ENCODE results near the gene HMBS.
A peak's percentile ranks its signal among the peaks of the same experiment; 100 is the strongest.

Gene HMBS

DNA sequence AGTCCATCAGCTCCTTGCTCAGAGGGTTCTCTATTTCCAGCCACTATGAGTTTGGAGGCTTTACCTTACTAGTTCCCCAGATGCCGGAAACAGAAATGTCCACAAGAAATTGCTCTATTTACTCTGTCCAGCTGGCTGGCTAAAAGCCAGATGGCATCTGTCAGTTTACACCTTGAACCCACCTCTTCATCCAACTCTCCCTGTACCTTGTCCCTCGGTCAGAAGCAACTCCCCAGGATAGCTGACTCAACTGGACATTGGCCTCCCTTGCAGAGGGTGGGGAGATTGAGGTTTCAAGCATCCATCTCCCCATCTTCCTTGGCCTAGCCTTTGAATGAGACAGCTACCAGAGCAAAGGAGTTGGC lies 24.2 kb downstream of the HMBS start:
- no peak overlapping the region for H2AFZ ChIP-seq (ENCODE audit: low read length)
- H2BK120ac ChIP-seq (ENCODE audit: low read depth, low read length) = no peak overlapping the region
- H2BK12ac ChIP-seq (ENCODE audit: low read length) = no peak overlapping the region
- no peak overlapping the region for H3K18ac ChIP-seq (ENCODE audit: low read length)
- no peak overlapping the region for H2BK15ac ChIP-seq (ENCODE audit: low read length)
- no peak overlapping the region for H3K23ac ChIP-seq (ENCODE audit: low read depth, low read length, poor library complexity)
- H3K4me3 ChIP-seq (ENCODE audit: low read length in 2 of 2) = peak overlapping the region in 1 of 2 donors; percentile 59
- H3K4ac ChIP-seq (ENCODE audit: low read length) = no peak overlapping the region
- no peak for DNase-seq (ENCODE audit: low spot score)
- no peak overlapping the region for H3K27ac ChIP-seq (replicated peaks; ENCODE audit: low read length)
- no peak overlapping the region for H3K9ac ChIP-seq (ENCODE audit: low read depth, low read length, poor library complexity)
- no peak overlapping the region for H3K4me2 ChIP-seq (ENCODE audit: insufficient read depth, low read length, poor library complexity, severe bottlenecking)
- no peaks in the 10 kb centered on the region for H3K9me3 ChIP-seq (replicated peaks in 1 of 2; ENCODE audit: control insufficient read depth in 2 of 2, insufficient read depth in 1 of 2, low read depth in 1 of 2, low read length in 2 of 2)
- no peak overlapping the region for H4K8ac ChIP-seq (ENCODE audit: low read depth, low read length)
- peaks cover 0 to 5% (median 0%) of the 10 kb centered on the region in 3 experiments for H3K27me3 ChIP-seq (ENCODE audit: control insufficient read depth in 3 of 3, insufficient read depth in 3 of 3, low read depth in 1 of 3, low read length in 3 of 3)
- H2BK5ac ChIP-seq (ENCODE audit: low read length) = no peak overlapping the region
- no peak overlapping the region for H4K91ac ChIP-seq (ENCODE audit: low read depth, low read length, poor library complexity)
- H3K4me1 ChIP-seq (ENCODE audit: control insufficient read depth in 2 of 2, insufficient read depth in 1 of 2, low read depth in 1 of 2, low read length in 2 of 2) = peaks cover 12 to 18% of the 10 kb centered on the region in 2 donors
- no peak overlapping the region for H3K14ac ChIP-seq (ENCODE audit: low read length)
- no peak overlapping the region for H2AK5ac ChIP-seq (ENCODE audit: low read depth, low read length)
- WGBS, 2 donors (ENCODE audit: extremely low coverage in 2 of 2, insufficient read length in 2 of 2, insufficient replicate concordance in 1 of 2) = no CpG with 5 or more reads among the region's 2 CpGs
- H3K36me3 ChIP-seq (replicated peaks in 1 of 2; ENCODE audit: control insufficient read depth in 2 of 2, insufficient read depth in 2 of 2, low read length in 2 of 2) = peaks cover 5 to 31% of the 10 kb centered on the region in 2 donors
- H3K79me1 ChIP-seq (ENCODE audit: low read depth, low read length) = no peaks in the 10 kb centered on the region

DNA sequence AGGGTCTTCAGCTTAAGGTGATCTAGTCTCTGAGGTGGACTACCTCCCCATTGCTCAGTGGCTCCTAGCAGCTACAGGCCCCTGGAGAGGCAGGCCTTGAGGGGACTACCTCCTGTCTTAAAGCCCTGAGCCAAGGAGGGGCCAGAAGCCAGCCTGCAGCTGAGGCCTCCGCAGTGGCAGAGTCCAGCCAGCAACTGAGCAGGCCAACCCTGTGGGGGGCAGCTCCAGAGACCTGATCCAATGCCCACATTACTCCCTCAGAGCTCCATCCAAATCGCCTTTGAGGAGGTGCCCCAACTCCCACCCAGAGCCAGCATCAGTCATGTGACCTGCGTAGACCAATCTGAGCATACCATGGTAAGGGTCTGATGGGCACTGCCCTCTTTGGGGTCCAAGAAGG lies 25.2 kb downstream of the HMBS start:
- no peak overlapping the region for H4K8ac ChIP-seq (ENCODE audit: low read depth, low read length)
- H2AFZ ChIP-seq (ENCODE audit: low read length) = no peak overlapping the region
- no peak overlapping the region for H3K23ac ChIP-seq (ENCODE audit: low read depth, low read length, poor library complexity)
- no peak overlapping the region for H2BK15ac ChIP-seq (ENCODE audit: low read length)
- peak overlapping the region; percentile 30 for H2AK5ac ChIP-seq (ENCODE audit: low read depth, low read length)
- no peaks in the 10 kb centered on the region for H3K9me3 ChIP-seq (replicated peaks in 1 of 2; ENCODE audit: control insufficient read depth in 2 of 2, insufficient read depth in 1 of 2, low read depth in 1 of 2, low read length in 2 of 2)
- peaks cover 12 to 18% of the 10 kb centered on the region in 2 donors for H3K4me1 ChIP-seq (ENCODE audit: control insufficient read depth in 2 of 2, insufficient read depth in 1 of 2, low read depth in 1 of 2, low read length in 2 of 2)
- H3K79me1 ChIP-seq (ENCODE audit: low read depth, low read length) = no peaks in the 10 kb centered on the region
- H3K18ac ChIP-seq (ENCODE audit: low read length) = no peak overlapping the region
- no peak overlapping the region for H2BK120ac ChIP-seq (ENCODE audit: low read depth, low read length)
- WGBS, 2 donors (ENCODE audit: extremely low coverage in 2 of 2, insufficient read length in 2 of 2, insufficient replicate concordance in 1 of 2) = no CpG with 5 or more reads among the region's 3 CpGs
- H3K4me3 ChIP-seq (ENCODE audit: low read length in 2 of 2) = no peak overlapping the region
- H3K36me3 ChIP-seq (replicated peaks in 1 of 2; ENCODE audit: control insufficient read depth in 2 of 2, insufficient read depth in 2 of 2, low read length in 2 of 2) = peaks cover 6 to 37% of the 10 kb centered on the region in 2 donors
- peaks cover 0 to 5% (median 0%) of the 10 kb centered on the region in 3 experiments for H3K27me3 ChIP-seq (ENCODE audit: control insufficient read depth in 3 of 3, insufficient read depth in 3 of 3, low read depth in 1 of 3, low read length in 3 of 3)
- no peak overlapping the region for H4K91ac ChIP-seq (ENCODE audit: low read depth, low read length, poor library complexity)
- no peak overlapping the region for H3K14ac ChIP-seq (ENCODE audit: low read length)
- no peak overlapping the region for H2BK12ac ChIP-seq (ENCODE audit: low read length)
- no peak overlapping the region for H3K27ac ChIP-seq (replicated peaks; ENCODE audit: low read length)
- H3K9ac ChIP-seq (ENCODE audit: low read depth, low read length, poor library complexity) = no peak overlapping the region
- no peak overlapping the region for H3K4ac ChIP-seq (ENCODE audit: low read length)
- H2BK5ac ChIP-seq (ENCODE audit: low read length) = no peak overlapping the region
- H3K4me2 ChIP-seq (ENCODE audit: insufficient read depth, low read length, poor library complexity, severe bottlenecking) = no peak overlapping the region
- DNase-seq (ENCODE audit: low spot score) = no peak

DNA sequence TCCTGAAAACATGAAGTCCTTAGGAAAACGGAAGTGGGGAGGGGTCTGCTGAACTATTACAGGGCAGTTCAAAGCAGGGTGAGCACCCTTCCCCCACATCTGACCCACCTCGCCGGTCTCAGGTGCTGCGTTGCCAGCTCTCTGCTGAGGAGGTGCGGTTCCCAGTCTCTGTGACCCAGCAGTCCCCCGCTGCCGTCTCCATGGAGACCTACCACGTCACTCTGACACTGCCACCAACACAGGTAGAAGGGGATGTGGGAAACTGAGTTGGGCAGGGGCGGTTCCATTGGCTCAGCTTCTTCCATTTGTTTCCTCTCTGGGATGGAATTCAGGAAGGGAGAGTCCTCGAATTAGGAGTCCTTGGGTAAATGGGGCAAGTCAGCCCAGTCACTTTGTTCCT lies 25.8 kb downstream of the HMBS start:
- no peaks in the 10 kb centered on the region for H3K9me3 ChIP-seq (replicated peaks in 1 of 2; ENCODE audit: control insufficient read depth in 2 of 2, insufficient read depth in 1 of 2, low read depth in 1 of 2, low read length in 2 of 2)
- no peak overlapping the region for H2AK5ac ChIP-seq (ENCODE audit: low read depth, low read length)
- H3K23ac ChIP-seq (ENCODE audit: low read depth, low read length, poor library complexity) = no peak overlapping the region
- H3K36me3 ChIP-seq (replicated peaks in 1 of 2; ENCODE audit: control insufficient read depth in 2 of 2, insufficient read depth in 2 of 2, low read length in 2 of 2) = peaks cover 6 to 37% of the 10 kb centered on the region in 2 donors
- no peak overlapping the region for H2BK5ac ChIP-seq (ENCODE audit: low read length)
- no peak overlapping the region for H4K91ac ChIP-seq (ENCODE audit: low read depth, low read length, poor library complexity)
- H3K18ac ChIP-seq (ENCODE audit: low read length) = no peak overlapping the region
- no peak for DNase-seq (ENCODE audit: low spot score)
- no peak overlapping the region for H2BK12ac ChIP-seq (ENCODE audit: low read length)
- H3K79me1 ChIP-seq (ENCODE audit: low read depth, low read length) = no peaks in the 10 kb centered on the region
- H4K8ac ChIP-seq (ENCODE audit: low read depth, low read length) = no peak overlapping the region
- H2BK120ac ChIP-seq (ENCODE audit: low read depth, low read length) = no peak overlapping the region
- H3K4me3 ChIP-seq (ENCODE audit: low read length in 2 of 2) = no peak overlapping the region
- peaks cover 12 to 18% of the 10 kb centered on the region in 2 donors for H3K4me1 ChIP-seq (ENCODE audit: control insufficient read depth in 2 of 2, insufficient read depth in 1 of 2, low read depth in 1 of 2, low read length in 2 of 2)
- no peak overlapping the region for H3K4me2 ChIP-seq (ENCODE audit: insufficient read depth, low read length, poor library complexity, severe bottlenecking)
- no peak overlapping the region for H3K14ac ChIP-seq (ENCODE audit: low read length)
- peaks cover 0 to 5% (median 0%) of the 10 kb centered on the region in 3 experiments for H3K27me3 ChIP-seq (ENCODE audit: control insufficient read depth in 3 of 3, insufficient read depth in 3 of 3, low read depth in 1 of 3, low read length in 3 of 3)
- H2AFZ ChIP-seq (ENCODE audit: low read length) = no peak overlapping the region
- H3K9ac ChIP-seq (ENCODE audit: low read depth, low read length, poor library complexity) = no peak overlapping the region
- no peak overlapping the region for H3K27ac ChIP-seq (replicated peaks; ENCODE audit: low read length)
- no peak overlapping the region for H3K4ac ChIP-seq (ENCODE audit: low read length)
- WGBS, 2 donors (ENCODE audit: extremely low coverage in 2 of 2, insufficient read length in 2 of 2, insufficient replicate concordance in 1 of 2) = no CpG with 5 or more reads among the region's 10 CpGs
- H2BK15ac ChIP-seq (ENCODE audit: low read length) = no peak overlapping the region

DNA sequence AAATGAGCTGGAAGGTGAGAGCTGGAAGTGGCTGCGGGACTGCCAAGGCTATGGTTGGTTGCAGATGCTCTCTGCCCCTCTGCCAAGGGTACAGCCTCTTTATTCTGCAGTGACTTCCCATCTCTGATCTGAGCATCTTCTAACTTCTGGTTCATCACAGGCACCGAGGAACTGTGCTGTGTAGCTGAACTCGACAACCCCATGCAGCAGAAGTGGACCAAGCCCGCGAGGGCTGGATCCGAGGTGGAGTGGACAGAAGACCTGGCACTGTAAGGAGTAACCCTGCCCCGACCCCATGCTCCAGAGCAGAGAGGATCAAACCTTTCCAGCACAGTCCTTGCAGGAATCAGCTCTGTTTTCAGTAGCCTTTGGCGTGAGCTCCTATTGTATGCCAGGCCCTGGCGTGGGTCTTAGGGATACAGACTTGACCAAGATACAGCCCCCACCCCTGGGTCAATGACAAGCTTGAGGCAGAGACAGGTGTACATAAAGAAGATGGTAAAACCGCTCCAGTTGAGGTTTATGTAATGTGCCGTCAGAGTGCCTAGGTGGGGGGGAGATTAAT lies 26.8 kb downstream of the HMBS start:
- no peak overlapping the region for H2AK5ac ChIP-seq (ENCODE audit: low read depth, low read length)
- no peak overlapping the region for H3K18ac ChIP-seq (ENCODE audit: low read length)
- no peak overlapping the region for H2BK15ac ChIP-seq (ENCODE audit: low read length)
- no peak overlapping the region for H2AFZ ChIP-seq (ENCODE audit: low read length)
- no peak for DNase-seq (ENCODE audit: low spot score)
- no peak overlapping the region for H3K27ac ChIP-seq (replicated peaks; ENCODE audit: low read length)
- peaks cover 0 to 5% (median 0%) of the 10 kb centered on the region in 3 experiments for H3K27me3 ChIP-seq (ENCODE audit: control insufficient read depth in 3 of 3, insufficient read depth in 3 of 3, low read depth in 1 of 3, low read length in 3 of 3)
- WGBS, 2 donors (ENCODE audit: extremely low coverage in 2 of 2, insufficient read length in 2 of 2, insufficient replicate concordance in 1 of 2) = no CpG with 5 or more reads among the region's 11 CpGs
- H3K14ac ChIP-seq (ENCODE audit: low read length) = no peak overlapping the region
- no peak overlapping the region for H3K4ac ChIP-seq (ENCODE audit: low read length)
- H4K91ac ChIP-seq (ENCODE audit: low read depth, low read length, poor library complexity) = no peak overlapping the region
- no peak overlapping the region for H3K23ac ChIP-seq (ENCODE audit: low read depth, low read length, poor library complexity)
- H2BK12ac ChIP-seq (ENCODE audit: low read length) = no peak overlapping the region
- H3K4me3 ChIP-seq (ENCODE audit: low read length in 2 of 2) = no peak overlapping the region
- H3K36me3 ChIP-seq (replicated peaks in 1 of 2; ENCODE audit: control insufficient read depth in 2 of 2, insufficient read depth in 2 of 2, low read length in 2 of 2) = peaks cover 6 to 37% of the 10 kb centered on the region in 2 donors
- H3K79me1 ChIP-seq (ENCODE audit: low read depth, low read length) = no peaks in the 10 kb centered on the region
- H4K8ac ChIP-seq (ENCODE audit: low read depth, low read length) = no peak overlapping the region
- no peak overlapping the region for H3K4me2 ChIP-seq (ENCODE audit: insufficient read depth, low read length, poor library complexity, severe bottlenecking)
- peak overlapping the region; percentile 31 for H2BK5ac ChIP-seq (ENCODE audit: low read length)
- no peak overlapping the region for H3K9ac ChIP-seq (ENCODE audit: low read depth, low read length, poor library complexity)
- peaks cover 10 to 12% of the 10 kb centered on the region in 2 donors for H3K4me1 ChIP-seq (ENCODE audit: control insufficient read depth in 2 of 2, insufficient read depth in 1 of 2, low read depth in 1 of 2, low read length in 2 of 2)
- no peak overlapping the region for H2BK120ac ChIP-seq (ENCODE audit: low read depth, low read length)
- H3K9me3 ChIP-seq (replicated peaks in 1 of 2; ENCODE audit: control insufficient read depth in 2 of 2, insufficient read depth in 1 of 2, low read depth in 1 of 2, low read length in 2 of 2) = no peaks in the 10 kb centered on the region
